Memory B cell (primary cell): ENCODE data around the gene FNDC3B.
"Not testable (repeated sequence)": the region's sequence is repeated elsewhere in the genome, so short reads cannot be mapped to it uniquely, and the experiment has no call there.

Source experiments
- ATAC-seq: fragments of 150-1000 bp; cut with Tn5 transposase; 2 replicates; pipeline ENCODE4 v1.10.0; 2021; ENCODE audit warnings: low read depth, mild to moderate bottlenecking, moderate library complexity
- DNase-seq, 2 donors: peaks; one replicate each; pipeline ENCODE4 v3.0.0; 2022; ENCODE audit warnings: low spot score in 2 of 2
- H3K27ac Mint-ChIP-seq: one replicate; pipeline ENCODE4 v1.8.0; 2022; ENCODE audit warnings: mild to moderate bottlenecking, moderate library complexity, mixed read lengths
- H3K27me3 Mint-ChIP-seq: one replicate; pipeline ENCODE4 v1.8.0; 2022; ENCODE audit warnings: mixed read lengths
- H3K36me3 Mint-ChIP-seq: one replicate; pipeline ENCODE4 v1.8.0; 2022; ENCODE audit warnings: mild to moderate bottlenecking, mixed read lengths
- H3K4me1 Mint-ChIP-seq: one replicate; pipeline ENCODE4 v1.8.0; 2022; ENCODE audit warnings: mixed read lengths
- H3K4me3 Mint-ChIP-seq: one replicate; pipeline ENCODE4 v1.8.0; 2022; ENCODE audit warnings: mild to moderate bottlenecking, moderate library complexity, mixed read lengths
- H3K9me3 Mint-ChIP-seq: one replicate; pipeline ENCODE4 v1.8.0; 2022; ENCODE audit warnings: mixed read lengths

The FNDC3B gene

DNA sequence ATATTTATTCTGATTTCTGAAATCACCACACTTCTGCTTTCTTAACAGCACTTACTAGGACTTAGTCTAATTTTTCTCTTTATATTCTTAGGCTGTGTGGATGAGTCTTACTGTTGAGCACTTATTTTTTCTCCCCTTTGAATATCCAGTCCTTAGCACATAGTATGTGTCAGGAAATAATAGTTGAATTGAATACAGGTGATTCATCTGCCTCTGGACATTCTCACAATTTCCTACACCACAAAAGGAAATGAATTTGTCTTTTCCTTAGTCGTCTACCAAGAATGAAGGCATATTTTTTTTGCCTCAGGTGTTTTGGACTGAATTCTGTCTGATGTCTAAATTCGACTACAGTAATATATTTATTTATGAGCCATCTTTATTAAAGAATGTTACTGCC lies 204.6 kb downstream of the FNDC3B start:
- DNase-seq = no peak
- H3K9me3 Mint-ChIP-seq = peaks cover 11% of the 10 kb centered on the region
- no peak for ATAC-seq
- H3K4me1 Mint-ChIP-seq = no peaks in the 10 kb centered on the region
- peaks cover 15% of the 10 kb centered on the region for H3K36me3 Mint-ChIP-seq
- H3K27ac Mint-ChIP-seq = no peak overlapping the region
- no peaks in the 10 kb centered on the region for H3K27me3 Mint-ChIP-seq
- no peak overlapping the region for H3K4me3 Mint-ChIP-seq

DNA sequence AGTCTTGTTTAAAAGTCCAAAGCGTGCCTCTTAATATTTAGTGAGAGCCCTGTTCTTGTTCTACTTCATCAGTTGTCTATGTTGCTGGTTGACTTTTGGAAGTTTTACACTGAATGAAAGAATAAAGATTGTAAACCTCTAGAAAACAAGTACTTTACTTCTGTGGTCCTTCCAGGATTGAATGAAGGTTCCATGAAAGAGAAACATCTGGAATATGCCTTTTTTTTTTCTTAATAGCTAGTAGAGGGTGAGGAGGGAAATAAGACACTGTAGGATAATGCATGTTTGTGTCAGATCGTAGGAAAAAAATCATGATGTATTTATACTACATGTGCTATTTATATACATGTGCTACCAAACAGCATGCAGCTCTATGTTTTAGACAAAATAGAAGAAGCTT lies 205.9 kb downstream of the FNDC3B start:
- peaks cover 11% of the 10 kb centered on the region for H3K9me3 Mint-ChIP-seq
- no peak overlapping the region for H3K4me3 Mint-ChIP-seq
- peaks cover 15% of the 10 kb centered on the region for H3K36me3 Mint-ChIP-seq

DNA sequence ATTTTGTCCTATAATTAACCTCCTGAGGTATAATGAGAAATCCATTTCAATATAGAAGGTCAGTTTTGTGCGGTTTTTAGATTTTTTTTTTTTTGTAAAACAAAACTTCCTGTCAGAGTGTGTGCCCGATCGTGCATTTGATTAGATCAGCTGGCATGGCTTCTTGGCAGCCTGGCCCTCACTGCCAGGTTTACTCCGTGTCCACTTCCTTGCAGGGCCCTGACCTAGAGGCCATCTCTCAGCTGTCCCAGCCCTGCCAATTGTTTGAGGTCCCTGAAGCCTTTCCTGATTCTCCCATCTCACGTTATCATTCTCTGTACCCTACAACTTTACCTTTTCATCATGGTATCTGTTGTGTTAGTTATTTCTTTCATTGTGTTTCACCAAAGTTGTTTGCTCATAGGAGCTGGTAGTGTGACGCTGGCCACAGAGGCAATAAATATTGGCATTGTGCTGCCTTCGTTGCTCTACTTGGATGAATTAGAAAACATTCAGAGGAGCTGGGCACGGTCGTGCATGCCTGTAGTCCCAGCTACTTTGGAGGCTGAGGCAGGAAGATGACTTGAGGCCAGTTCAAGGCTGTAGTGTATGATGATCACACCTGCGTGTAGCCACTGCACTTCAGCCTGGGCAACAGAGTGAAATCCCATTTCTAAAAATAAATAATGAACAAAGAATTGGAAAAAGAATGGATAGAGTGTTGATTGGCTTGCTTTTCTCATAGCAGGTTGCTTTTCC lies 206.9 kb downstream of the FNDC3B start:
- peaks cover 11% of the 10 kb centered on the region for H3K9me3 Mint-ChIP-seq
- H3K27me3 Mint-ChIP-seq = no peaks in the 10 kb centered on the region
- no peaks in the 10 kb centered on the region for H3K4me1 Mint-ChIP-seq
- peaks cover 17% of the 10 kb centered on the region for H3K36me3 Mint-ChIP-seq
- H3K4me3 Mint-ChIP-seq = no peak overlapping the region
- ATAC-seq (no peak), DNase-seq (no peak)
- no peak overlapping the region for H3K27ac Mint-ChIP-seq

More for the DNA sequence above, 205.9 kb downstream of the FNDC3B start:
- ATAC-seq (no peak), DNase-seq (no peak)
- H3K4me1 Mint-ChIP-seq = no peaks in the 10 kb centered on the region
- H3K27me3 Mint-ChIP-seq = no peaks in the 10 kb centered on the region
- H3K27ac Mint-ChIP-seq = no peak overlapping the region

DNA sequence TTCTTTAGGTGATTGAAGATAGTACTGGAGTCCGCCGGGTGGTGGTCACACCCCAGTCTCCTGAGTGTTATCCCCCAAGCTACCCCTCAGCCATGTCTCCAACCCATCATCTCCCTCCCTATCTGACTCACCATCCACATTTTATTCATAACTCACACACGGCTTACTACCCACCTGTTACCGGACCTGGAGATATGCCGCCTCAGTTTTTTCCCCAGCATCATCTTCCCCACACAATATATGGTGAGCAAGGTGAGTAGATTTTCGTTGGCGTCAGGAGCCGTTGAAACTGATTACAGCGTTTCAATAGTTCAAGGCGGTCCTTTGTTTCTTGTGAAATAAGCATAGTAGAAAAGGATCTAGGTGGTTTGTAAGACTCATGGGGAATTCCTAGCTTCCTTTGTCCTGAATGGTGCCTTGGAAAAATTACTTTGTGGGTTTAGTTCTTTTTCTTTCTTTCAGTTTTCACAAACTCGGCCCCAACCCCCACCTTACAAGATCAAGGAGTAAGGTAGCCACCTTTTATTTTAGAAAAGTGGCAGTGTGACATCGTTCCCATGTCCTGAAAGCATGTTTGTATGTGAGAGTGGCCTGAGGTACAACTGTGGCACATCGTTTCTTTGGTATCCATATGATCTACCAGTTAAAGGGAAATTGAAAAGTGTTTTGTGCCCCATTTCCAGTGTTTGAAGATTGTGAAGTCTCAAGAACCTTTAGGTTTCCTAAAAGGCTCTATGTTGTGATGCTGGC lies 208.3 kb downstream of the FNDC3B start:
- H3K9me3 Mint-ChIP-seq = peaks cover 7% of the 10 kb centered on the region
- H3K4me3 Mint-ChIP-seq = no peak overlapping the region
- no peak for ATAC-seq
- H3K4me1 Mint-ChIP-seq = no peaks in the 10 kb centered on the region
- no peak overlapping the region for H3K27ac Mint-ChIP-seq
- H3K36me3 Mint-ChIP-seq = peaks cover 17% of the 10 kb centered on the region
- no peaks in the 10 kb centered on the region for H3K27me3 Mint-ChIP-seq
- DNase-seq = no peak

DNA sequence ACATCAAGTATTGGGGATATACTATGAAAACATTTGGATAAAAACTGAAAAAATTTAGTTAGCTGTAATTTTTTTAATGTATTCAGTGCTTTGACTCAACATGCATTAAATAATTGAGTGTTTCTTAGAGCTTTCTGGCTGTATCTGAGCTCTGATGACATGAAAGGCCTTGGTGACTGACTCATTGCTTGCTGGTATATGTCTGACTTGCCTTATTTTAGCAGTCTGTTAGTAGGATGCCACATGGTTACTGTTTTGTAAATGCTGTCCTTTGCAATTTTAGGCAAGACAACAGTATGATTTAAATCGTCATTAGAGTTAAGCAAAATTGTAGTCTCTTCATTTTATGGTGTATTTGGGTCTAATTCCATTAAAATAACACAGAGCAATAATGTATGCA lies 209.7 kb downstream of the FNDC3B start:
- peaks cover 9% of the 10 kb centered on the region for H3K36me3 Mint-ChIP-seq
- H3K27me3 Mint-ChIP-seq = no peaks in the 10 kb centered on the region
- DNase-seq (no peak), ATAC-seq (no peak)
- no peak overlapping the region for H3K4me3 Mint-ChIP-seq
- no peaks in the 10 kb centered on the region for H3K9me3 Mint-ChIP-seq
- no peak overlapping the region for H3K27ac Mint-ChIP-seq
- no peaks in the 10 kb centered on the region for H3K4me1 Mint-ChIP-seq

DNA sequence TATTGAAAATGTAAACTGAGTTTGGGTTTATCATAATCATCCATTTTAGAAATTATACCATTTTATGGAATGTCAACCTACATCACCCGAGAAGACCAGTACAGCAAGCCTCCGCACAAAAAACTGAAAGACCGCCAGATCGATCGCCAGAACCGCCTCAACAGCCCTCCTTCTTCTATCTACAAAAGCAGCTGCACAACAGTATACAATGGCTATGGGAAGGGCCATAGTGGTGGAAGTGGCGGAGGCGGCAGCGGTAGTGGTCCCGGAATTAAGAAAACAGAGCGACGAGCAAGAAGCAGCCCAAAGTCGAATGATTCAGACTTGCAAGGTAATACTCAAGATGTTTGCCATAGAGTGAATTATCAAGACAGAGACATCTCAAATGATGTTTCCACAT lies 211.8 kb downstream of the FNDC3B start:
- Mint-ChIP-seq H3K27ac (no peak overlapping the region), H3K27me3 (no peaks in the 10 kb centered on the region), H3K4me1 (no peaks in the 10 kb centered on the region)

DNA sequence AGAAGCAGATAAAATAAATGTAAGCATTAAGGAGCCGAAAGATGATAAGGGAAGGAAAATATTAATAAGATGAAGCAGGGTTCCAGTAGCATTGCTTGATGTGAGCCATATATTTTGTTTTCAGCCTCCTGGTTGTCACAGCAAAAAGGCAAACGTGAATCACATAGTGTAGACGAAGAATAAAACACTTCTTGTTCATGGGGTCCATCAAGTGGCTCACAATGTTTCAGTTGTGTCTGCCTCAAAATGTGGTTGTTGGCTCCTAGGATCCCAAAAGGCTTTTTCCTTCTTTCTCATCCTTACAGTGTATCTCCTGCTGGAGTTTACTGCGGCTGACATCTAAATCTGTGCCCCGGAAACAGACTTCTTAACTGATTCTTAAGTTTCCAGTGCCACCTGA lies 213.8 kb downstream of the FNDC3B start:
- Mint-ChIP-seq H3K27ac (no peak overlapping the region), H3K36me3 (peaks cover 13% of the 10 kb centered on the region), H3K27me3 (no peaks in the 10 kb centered on the region), H3K4me3 (no peak overlapping the region), H3K9me3 (no peaks in the 10 kb centered on the region), H3K4me1 (no peaks in the 10 kb centered on the region)
- ATAC-seq (no peak), DNase-seq (no peak)

More for the DNA sequence above, 211.8 kb downstream of the FNDC3B start:
- Mint-ChIP-seq H3K4me3 (no peak overlapping the region), H3K36me3 (peaks cover 12% of the 10 kb centered on the region), H3K9me3 (no peaks in the 10 kb centered on the region)
- DNase-seq = no peak
- no peak for ATAC-seq

DNA sequence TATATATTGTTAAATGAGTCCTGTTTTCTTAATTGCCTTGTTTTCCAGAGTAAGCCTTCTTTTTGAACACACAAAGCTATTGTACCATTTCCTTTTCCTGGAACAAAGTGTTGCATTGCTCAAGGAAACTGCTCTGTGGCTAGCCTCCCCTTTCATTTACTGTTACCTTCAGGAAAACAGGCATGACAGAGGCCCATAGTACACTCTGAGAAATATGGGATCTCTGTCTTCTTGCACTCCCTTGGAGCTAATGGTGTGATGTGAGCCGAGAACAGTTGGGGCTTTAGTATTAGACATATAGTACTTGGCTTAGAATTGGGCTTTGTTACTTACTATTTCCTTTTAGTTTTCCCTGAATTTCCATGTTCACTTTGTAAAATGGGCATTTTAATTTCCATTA lies 215.2 kb downstream of the FNDC3B start:
- H3K4me3 Mint-ChIP-seq = no peak overlapping the region
- ATAC-seq (no peak), DNase-seq (no peak)
- no peak overlapping the region for H3K27ac Mint-ChIP-seq
- H3K27me3 Mint-ChIP-seq = no peaks in the 10 kb centered on the region
- no peaks in the 10 kb centered on the region for H3K9me3 Mint-ChIP-seq
- peaks cover 13% of the 10 kb centered on the region for H3K36me3 Mint-ChIP-seq
- H3K4me1 Mint-ChIP-seq = no peaks in the 10 kb centered on the region

DNA sequence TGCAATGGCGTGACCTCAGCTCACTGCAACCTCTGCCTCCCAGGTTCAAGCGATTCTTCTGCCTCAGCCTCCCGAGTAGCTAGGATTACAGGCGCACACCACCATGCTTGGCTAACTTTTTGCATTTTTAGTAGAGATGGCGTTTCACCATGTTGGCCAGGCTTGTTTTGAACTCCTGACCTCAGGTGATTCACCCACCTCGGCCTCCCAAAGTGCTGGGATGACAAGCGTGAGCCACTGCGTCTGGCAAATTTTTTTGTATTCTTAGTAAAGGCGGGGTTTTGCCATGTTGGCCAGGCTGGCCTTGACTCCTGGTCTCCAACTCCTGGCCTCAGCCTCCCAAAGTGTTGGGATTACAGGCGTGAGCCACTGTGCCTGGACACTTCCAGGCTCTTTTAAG lies 215.9 kb downstream of the FNDC3B start:
- not testable (repeated sequence) for H3K4me3 Mint-ChIP-seq, DNase-seq, H3K9me3 Mint-ChIP-seq, H3K4me1 Mint-ChIP-seq, H3K27me3 Mint-ChIP-seq, H3K27ac Mint-ChIP-seq, ATAC-seq
- H3K36me3 Mint-ChIP-seq = peaks cover 13% of the 10 kb centered on the region

DNA sequence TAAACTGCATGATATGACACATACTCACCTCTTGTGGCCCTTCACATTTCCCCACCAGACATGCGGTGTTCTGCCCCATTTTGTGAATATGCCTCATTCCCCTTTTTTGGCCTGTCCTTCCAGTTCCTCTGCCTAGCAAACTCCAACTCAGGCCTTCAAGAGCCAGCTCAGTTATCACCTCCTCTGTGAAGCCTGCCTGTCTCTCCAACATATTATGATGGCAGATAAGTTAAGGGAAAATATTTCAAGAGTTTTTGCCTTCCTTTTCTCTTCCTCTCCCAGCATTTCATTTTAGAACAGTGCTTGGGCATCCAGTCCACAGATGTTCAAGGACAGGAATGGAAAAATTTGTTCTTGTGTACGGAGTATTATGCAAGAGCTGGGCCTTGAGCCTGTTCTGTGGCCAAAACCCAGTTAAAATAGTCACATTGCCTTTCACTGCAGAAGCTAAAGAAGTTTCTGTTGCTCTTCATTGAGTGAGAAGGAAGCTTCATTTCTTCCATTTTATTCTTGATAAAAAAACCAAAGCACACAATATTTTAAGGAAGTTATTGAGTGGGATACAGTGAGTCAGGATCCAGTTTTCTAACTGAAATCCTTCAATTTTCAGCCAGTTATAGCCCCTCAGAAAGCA lies 216.8 kb downstream of the FNDC3B start:
- ATAC-seq (no peak), DNase-seq (no peak)
- Mint-ChIP-seq H3K27me3 (no peaks in the 10 kb centered on the region), H3K36me3 (peaks cover 11% of the 10 kb centered on the region), H3K4me3 (no peak overlapping the region), H3K9me3 (no peaks in the 10 kb centered on the region), H3K4me1 (no peaks in the 10 kb centered on the region), H3K27ac (no peak overlapping the region)

DNA sequence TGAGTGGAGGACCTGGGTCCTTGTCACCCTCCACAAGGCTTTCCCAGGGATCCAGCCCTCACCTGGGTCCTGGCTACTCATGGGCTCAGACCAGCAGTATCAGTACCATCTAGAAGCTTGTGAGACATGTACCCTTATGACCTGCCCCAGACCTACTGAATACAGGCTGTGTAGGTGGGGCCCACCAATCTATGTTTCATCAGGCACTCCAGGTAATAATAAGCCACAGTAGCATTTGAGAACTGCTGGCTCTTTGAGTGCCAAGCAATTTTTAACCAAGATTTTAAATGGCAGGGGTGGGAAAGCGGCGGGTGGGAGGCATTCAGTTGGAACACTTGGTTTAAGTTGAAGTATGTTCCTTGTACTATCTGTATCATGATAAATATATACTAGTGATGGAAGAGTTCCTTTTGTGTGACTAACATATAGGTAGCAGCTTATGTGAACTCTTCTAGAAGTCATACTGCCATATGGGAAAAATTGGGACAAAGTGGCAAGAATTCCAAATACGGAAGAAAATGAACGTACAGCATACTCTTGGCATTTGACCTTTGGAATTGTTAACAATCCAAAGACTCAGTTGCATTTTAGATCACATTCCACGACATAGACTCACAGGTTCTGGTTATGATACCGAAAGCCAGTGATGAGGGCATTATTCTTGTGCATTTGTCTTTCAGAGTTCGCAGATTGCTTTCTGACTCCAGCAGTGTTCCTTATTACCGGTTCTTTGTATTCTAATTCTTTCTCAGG lies 218.4 kb downstream of the FNDC3B start:
- Mint-ChIP-seq H3K4me3 (no peak overlapping the region), H3K36me3 (peaks cover 10% of the 10 kb centered on the region), H3K27me3 (no peaks in the 10 kb centered on the region), H3K27ac (no peak overlapping the region), H3K9me3 (no peaks in the 10 kb centered on the region), H3K4me1 (no peaks in the 10 kb centered on the region)
- ATAC-seq = no peak
- DNase-seq = no peak

DNA sequence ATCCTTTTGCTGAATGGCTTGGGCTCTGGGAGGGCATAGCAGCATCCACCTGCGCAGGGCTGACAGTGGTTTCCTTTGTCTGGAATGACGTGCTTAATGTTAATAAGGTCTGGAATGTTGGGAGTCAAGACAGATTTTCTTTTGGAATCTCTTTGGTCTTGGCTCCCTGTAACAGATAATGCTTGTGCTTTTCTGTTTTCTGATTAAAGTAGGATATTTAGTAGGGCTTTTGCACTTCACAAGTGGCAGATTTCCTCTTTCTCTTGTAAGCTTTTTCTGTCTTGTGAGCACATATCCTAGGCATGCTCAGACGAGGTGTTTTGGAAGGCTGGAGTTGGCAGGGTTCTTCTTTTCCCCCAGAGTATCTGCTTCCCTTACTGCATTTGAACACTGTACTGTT lies 219.2 kb downstream of the FNDC3B start:
- no peaks in the 10 kb centered on the region for H3K9me3 Mint-ChIP-seq
- no peak for DNase-seq
- no peaks in the 10 kb centered on the region for H3K4me1 Mint-ChIP-seq
- H3K36me3 Mint-ChIP-seq = peaks cover 10% of the 10 kb centered on the region
- no peak overlapping the region for H3K27ac Mint-ChIP-seq
- H3K4me3 Mint-ChIP-seq = no peak overlapping the region
- no peaks in the 10 kb centered on the region for H3K27me3 Mint-ChIP-seq
- no peak for ATAC-seq

DNA sequence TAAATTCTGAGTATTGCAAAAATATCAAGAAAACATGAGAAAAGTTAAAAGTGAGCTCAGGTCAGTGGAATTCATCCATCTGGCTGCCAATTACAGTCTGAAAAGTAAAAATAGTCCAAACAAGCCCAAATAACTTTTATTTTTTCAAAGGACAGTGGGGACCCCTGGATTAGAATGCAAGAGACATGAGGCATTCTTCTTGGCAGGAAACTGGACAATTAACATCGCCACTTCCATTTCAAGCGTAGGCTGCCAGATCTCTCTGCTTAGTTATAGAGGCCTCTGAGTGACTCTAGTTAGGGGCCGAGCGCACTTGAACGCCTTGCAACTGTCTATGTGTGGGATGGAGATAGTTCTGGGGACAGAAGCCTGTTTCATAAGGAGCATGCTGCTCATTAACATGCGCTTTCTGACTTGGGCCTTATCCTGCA lies 219.7 kb downstream of the FNDC3B start:
- no peak for ATAC-seq
- H3K27me3 Mint-ChIP-seq = no peaks in the 10 kb centered on the region
- H3K27ac Mint-ChIP-seq = no peak overlapping the region
- no peak overlapping the region for H3K4me3 Mint-ChIP-seq
- DNase-seq = no peak
- no peaks in the 10 kb centered on the region for H3K4me1 Mint-ChIP-seq
- H3K36me3 Mint-ChIP-seq = peaks cover 10% of the 10 kb centered on the region
- H3K9me3 Mint-ChIP-seq = no peaks in the 10 kb centered on the region

DNA sequence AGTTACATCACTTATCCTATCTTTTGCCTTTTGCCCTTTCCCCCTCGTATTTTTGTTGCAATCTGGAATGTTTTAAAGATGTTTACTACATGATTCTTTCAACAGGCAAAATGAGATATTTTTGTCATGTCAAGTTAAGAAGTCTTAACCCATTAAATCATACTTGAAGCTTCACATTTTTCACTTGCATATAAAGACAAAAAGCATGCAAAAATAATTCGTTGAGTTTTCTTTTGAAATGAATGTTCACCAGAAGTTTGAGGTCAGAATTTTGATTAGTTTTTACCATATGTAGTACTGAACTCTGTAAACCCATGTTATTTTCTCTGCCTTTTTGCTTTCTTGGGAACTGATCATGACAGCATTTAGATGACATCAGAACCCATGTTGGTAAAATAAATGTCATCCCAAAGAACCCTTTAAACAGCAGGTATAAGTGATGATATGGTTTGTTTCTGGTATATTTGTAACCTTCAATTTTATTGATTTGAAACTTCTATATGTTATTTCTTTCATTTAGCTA lies 220.4 kb downstream of the FNDC3B start:
- no peak for ATAC-seq
- no peak overlapping the region for H3K27ac Mint-ChIP-seq
- peaks cover 10% of the 10 kb centered on the region for H3K36me3 Mint-ChIP-seq
- no peak overlapping the region for H3K4me3 Mint-ChIP-seq
- H3K27me3 Mint-ChIP-seq = no peaks in the 10 kb centered on the region
- no peak for DNase-seq
- H3K9me3 Mint-ChIP-seq = no peaks in the 10 kb centered on the region
- H3K4me1 Mint-ChIP-seq = no peaks in the 10 kb centered on the region
